PC-3 (cell line): ENCODE results near the gene YJEFN3. TPM values are rescaled to one million over a fixed set of nuclear protein-coding genes. Genes with fewer than 3 reads are reported as not detected.

ENCODE experiments used
- ATAC-seq: fragments of 200-7000 bp; cut with Tn5 transposase; 2 replicates; pipeline ENCODE4 v1.9.1; 2020; ENCODE audit warnings: mild to moderate bottlenecking, moderate library complexity
- BruUV-seq: library from RNA; stranded (reverse); fragments of 400-500 nt; replicated peaks from 2 replicates; lab custom pipeline; 2021; lab: Mats Ljungman, UMichigan
- CTCF ChIA-PET: fragments of 300-600 bp; sonication (Branson Sonifier 250); formaldehyde crosslinking; loops from one replicate; lab custom pipeline; 2022; ENCODE audit warnings: antibody characterized with exemption; lab: Charles Lee
- POLR2A ChIA-PET: fragments of 300-600 bp; sonication (Branson Sonifier 250); formaldehyde crosslinking; loops from one replicate; lab custom pipeline; 2022; ENCODE audit warnings: antibody characterized with exemption; ENCODE audit not compliant: unreplicated experiment; lab: Charles Lee
- DNase-seq: peaks from one replicate; pipeline ENCODE4 v3.0.0-alpha.2; 2015
- H2AFZ ChIP-seq: fragments of 300-600 bp; sonication (generic); 2 replicates; pipeline ENCODE4 v1.6.0; 2016; ENCODE audit warnings: antibody characterized with exemption, low read length
- H3F3A ChIP-seq: fragments of 300-600 bp; sonication (generic); one replicate; pipeline ENCODE4 v1.6.0; 2017; ENCODE audit warnings: antibody characterized with exemption, low read length, control low read depth, mild to moderate bottlenecking; ENCODE audit not compliant: unreplicated experiment
- H3K27ac ChIP-seq: fragments of 300-600 bp; sonication (generic); 2 replicates; pipeline ENCODE4 v1.5.1; 2016; ENCODE audit warnings: mild to moderate bottlenecking, low read length
- H3K27me3 ChIP-seq: fragments of 300-600 bp; sonication (generic); 2 replicates; pipeline ENCODE4 v1.6.1; 2016; ENCODE audit warnings: low read length, mixed read lengths
- H3K36me3 ChIP-seq: fragments of 300-600 bp; sonication (generic); 2 replicates; pipeline ENCODE4 v1.6.1; 2016; ENCODE audit warnings: low read depth, mixed run types, low read length, mixed read lengths
- H3K4me1 ChIP-seq: fragments of 300-600 bp; sonication (generic); 2 replicates; pipeline ENCODE4 v1.5.1; 2016; ENCODE audit warnings: low read length; ENCODE audit not compliant: insufficient read depth
- H3K4me2 ChIP-seq: fragments of 300-600 bp; sonication (generic); 2 replicates; pipeline ENCODE4 v1.6.0; 2016; ENCODE audit warnings: low read length
- H3K4me3 ChIP-seq: fragments of 300-600 bp; sonication (generic); 2 replicates; pipeline ENCODE4 v1.5.1; 2016; ENCODE audit warnings: mild to moderate bottlenecking, low read length, mixed read lengths
- H3K79me2 ChIP-seq: fragments of 300-600 bp; sonication (generic); 2 replicates; pipeline ENCODE4 v1.6.1; 2017; ENCODE audit warnings: low read length, mixed read lengths
- H3K9ac ChIP-seq: fragments of 300-600 bp; sonication (generic); 2 replicates; pipeline ENCODE4 v1.6.0; 2016; ENCODE audit warnings: mild to moderate bottlenecking, low read length
- H3K9me2 ChIP-seq: fragments of 300-600 bp; sonication (generic); replicated peaks from 2 replicates; pipeline ENCODE4 v1.6.1; 2016; ENCODE audit warnings: mixed run types, low read length, mixed read lengths
- H3K9me3 ChIP-seq: fragments of 300-600 bp; sonication (generic); 2 replicates; pipeline ENCODE4 v1.6.1; 2016; ENCODE audit warnings: low read length, mixed read lengths
- H4K20me1 ChIP-seq: fragments of 300-600 bp; sonication (generic); 2 replicates; pipeline ENCODE4 v1.6.1; 2016; ENCODE audit warnings: low read length, mixed read lengths
- EZH2 ChIP-seq: fragments of 300-600 bp; sonication (generic); IDR thresholded peaks from one replicate; pipeline ENCODE4 v1.6.1; 2017; ENCODE audit warnings: antibody characterized with exemption, mild to moderate bottlenecking, low read length; ENCODE audit not compliant: unreplicated experiment
- EZH2phosphoT487 ChIP-seq: fragments of 300-600 bp; sonication (generic); IDR thresholded peaks from 2 replicates; pipeline ENCODE4 v1.6.1; 2018; ENCODE audit warnings: mild to moderate bottlenecking, antibody characterized with exemption, low read length, borderline replicate concordance
- intact Hi-C: fragments of 100-400 bp; cut with micrococcal nuclease; formaldehyde crosslinking; loops from 2 replicates; pipeline ENCODE4 v1.9.0; 2023
- total RNA-seq: library from RNA; depleted of rRNA; stranded (reverse); fragments of >200 nt; gene quantifications from 2 replicates; pipeline ENCODE4 v1.2.3, GENCODE V29; 2014
- TF ChIP-seq, protein P1 (sequence below): fragments of 300-600 bp; sonication (generic); conservative IDR thresholded peaks from 2 replicates; pipeline ENCODE4 v1.5.1; 2017; ENCODE audit warnings: antibody characterized with exemption, low read depth, mild to moderate bottlenecking, low read length

The YJEFN3 gene
- total RNA-seq, 1 experiment from 2014 or later, result 8.1 TPM

DNA sequence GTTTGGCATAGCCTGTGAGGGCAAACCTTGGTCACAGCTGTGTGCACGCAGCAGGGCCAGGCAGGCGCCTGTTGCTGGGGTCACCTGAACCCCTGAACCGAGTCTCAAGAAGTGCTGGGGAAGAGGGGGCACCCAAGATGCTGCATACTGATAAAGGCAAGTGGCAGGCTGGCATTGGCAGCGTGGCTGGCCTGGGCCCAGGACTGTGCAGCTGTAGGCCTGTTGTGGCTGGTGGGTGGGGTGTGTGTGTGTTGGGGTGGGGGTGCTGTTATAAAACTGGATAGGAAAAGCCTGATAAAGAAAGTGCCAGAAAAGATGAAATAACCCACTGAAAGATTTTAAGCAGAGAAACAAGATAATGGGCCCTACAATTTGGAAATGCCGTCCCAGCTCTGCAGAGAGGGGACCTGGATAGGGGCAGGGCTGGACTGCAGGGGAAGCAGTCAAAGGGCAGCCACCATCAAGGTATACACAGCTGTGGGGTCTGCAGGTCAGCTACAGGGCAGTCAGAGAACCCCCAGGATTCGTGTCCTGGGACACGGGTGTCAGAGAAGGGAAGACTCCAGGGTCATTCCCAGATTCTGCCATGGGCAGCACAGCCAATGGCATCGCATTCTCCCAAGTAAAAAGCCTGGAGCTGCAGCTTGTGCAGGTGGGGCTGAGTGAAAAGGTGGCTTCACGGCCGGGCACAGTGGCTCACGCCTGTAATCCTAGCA lies 42.5 kb downstream of the YJEFN3 start:
- POLR2A ChIA-PET, result no interaction called here
- DNase-seq, result no peak
- H3K36me3 ChIP-seq, result peaks cover 3% of the 10 kb centered on the region; the same call in 1 of the 2 replicates
- intact Hi-C loops, result no loop called here
- H3K79me2 ChIP-seq, result no peaks in the 10 kb centered on the region
- no peaks in the 10 kb centered on the region for H4K20me1 ChIP-seq
- H3K4me3 ChIP-seq, result no peak overlapping the region
- no peaks in the 10 kb centered on the region for H3K9me2 ChIP-seq
- H3K27ac ChIP-seq, result no peak overlapping the region
- no peaks in the 10 kb centered on the region for H3K4me1 ChIP-seq
- BruUV-seq, result no TSS peak
- CTCF ChIA-PET, result no interaction called here
- TF ChIP-seq EZH2, result no peak
- H3F3A ChIP-seq, result no peaks in the 10 kb centered on the region
- no peak for ATAC-seq
- H2AFZ ChIP-seq, result no peak overlapping the region
- no peak overlapping the region for H3K9ac ChIP-seq
- no peak overlapping the region for H3K4me2 ChIP-seq
- H3K27me3 ChIP-seq, result no peaks in the 10 kb centered on the region
- H3K9me3 ChIP-seq, result no peaks in the 10 kb centered on the region

DNA sequence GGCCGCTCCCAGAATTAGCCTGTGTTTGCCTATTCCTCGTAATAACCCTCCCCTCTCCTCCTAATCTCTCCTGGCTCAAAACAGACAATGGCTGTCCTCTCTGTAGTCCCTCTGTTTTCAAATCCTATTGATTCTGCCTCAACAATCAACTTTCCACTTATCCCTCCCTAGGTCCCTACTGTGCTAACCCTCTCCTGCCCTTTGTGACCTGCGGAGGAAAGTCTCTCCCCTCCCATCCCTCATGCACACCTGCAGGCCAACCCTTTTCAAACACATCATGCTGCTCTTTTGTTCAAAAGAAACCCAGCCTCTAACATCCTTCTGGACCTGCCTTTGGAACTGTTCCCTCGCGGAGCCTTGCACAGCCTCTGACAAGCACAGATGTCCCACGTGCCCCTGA lies 46.7 kb downstream of the YJEFN3 start:
- no peaks in the 10 kb centered on the region for H3K9me3 ChIP-seq
- ATAC-seq, result no peak
- TF ChIP-seq, protein P1, sequence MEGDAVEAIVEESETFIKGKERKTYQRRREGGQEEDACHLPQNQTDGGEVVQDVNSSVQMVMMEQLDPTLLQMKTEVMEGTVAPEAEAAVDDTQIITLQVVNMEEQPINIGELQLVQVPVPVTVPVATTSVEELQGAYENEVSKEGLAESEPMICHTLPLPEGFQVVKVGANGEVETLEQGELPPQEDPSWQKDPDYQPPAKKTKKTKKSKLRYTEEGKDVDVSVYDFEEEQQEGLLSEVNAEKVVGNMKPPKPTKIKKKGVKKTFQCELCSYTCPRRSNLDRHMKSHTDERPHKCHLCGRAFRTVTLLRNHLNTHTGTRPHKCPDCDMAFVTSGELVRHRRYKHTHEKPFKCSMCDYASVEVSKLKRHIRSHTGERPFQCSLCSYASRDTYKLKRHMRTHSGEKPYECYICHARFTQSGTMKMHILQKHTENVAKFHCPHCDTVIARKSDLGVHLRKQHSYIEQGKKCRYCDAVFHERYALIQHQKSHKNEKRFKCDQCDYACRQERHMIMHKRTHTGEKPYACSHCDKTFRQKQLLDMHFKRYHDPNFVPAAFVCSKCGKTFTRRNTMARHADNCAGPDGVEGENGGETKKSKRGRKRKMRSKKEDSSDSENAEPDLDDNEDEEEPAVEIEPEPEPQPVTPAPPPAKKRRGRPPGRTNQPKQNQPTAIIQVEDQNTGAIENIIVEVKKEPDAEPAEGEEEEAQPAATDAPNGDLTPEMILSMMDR, result no peak
- TF ChIP-seq EZH2 (no peak), EZH2phosphoT487 (no peak)
- H3K4me3 ChIP-seq, result no peak overlapping the region
- H3K27me3 ChIP-seq, result no peaks in the 10 kb centered on the region
- H3K36me3 ChIP-seq, result no peaks in the 10 kb centered on the region
- no TSS peak for BruUV-seq
- intact Hi-C loops, result no loop called here
- CTCF ChIA-PET, result no interaction called here
- H3K4me1 ChIP-seq, result no peaks in the 10 kb centered on the region; the same call in 1 of the 2 replicates
- H2AFZ ChIP-seq, result no peak overlapping the region
- no peak overlapping the region for H3K9ac ChIP-seq
- no peak overlapping the region for H3K4me2 ChIP-seq
- H3F3A ChIP-seq, result no peaks in the 10 kb centered on the region
- H3K79me2 ChIP-seq, result no peaks in the 10 kb centered on the region
- H3K27ac ChIP-seq, result no peak overlapping the region
- H4K20me1 ChIP-seq, result no peaks in the 10 kb centered on the region
- no peak for DNase-seq
- POLR2A ChIA-PET, result no interaction called here
- no peaks in the 10 kb centered on the region for H3K9me2 ChIP-seq

DNA sequence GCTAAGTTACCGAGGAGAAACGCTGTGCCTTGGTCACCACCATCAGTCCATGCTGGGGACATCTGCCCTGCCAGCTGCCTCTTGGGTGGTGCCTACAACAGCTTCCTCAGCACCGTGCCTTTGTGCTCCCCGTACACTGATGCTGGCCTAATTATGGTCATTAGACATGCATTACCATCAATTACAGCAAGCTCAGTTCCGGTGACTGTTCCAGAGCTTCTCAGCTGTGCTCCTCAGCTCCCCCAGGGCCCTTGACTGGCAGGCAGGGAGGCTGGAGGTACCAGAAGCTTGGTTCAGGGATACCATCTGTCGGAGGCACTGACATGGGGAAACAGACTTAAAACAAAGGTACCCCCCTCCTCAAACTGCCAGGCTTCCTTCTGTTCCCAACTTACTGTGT lies 49.5 kb downstream of the YJEFN3 start:
- DNase-seq, result no peak
- no TSS peak for BruUV-seq
- POLR2A ChIA-PET, result interaction anchor here (0.7 kb wide), 1 partner anchor 16 kb away, joined by 5 read pairs; no protein-coding TSS in a partner anchor
- no peaks in the 10 kb centered on the region for H4K20me1 ChIP-seq
- H2AFZ ChIP-seq, result no peak overlapping the region
- H3K9me3 ChIP-seq, result no peaks in the 10 kb centered on the region
- H3K9me2 ChIP-seq, result no peaks in the 10 kb centered on the region
- H3K27ac ChIP-seq, result no peak overlapping the region
- no peaks in the 10 kb centered on the region for H3K36me3 ChIP-seq
- no peak overlapping the region for H3K4me2 ChIP-seq
- CTCF ChIA-PET, result no interaction called here
- TF ChIP-seq, protein P1, result no peak
- no peak for TF ChIP-seq EZH2phosphoT487
- no peaks in the 10 kb centered on the region for H3K27me3 ChIP-seq
- no peak overlapping the region for H3K4me3 ChIP-seq
- intact Hi-C loops, result no loop called here
- H3K9ac ChIP-seq, result no peak overlapping the region
- no peaks in the 10 kb centered on the region for H3K79me2 ChIP-seq
- ATAC-seq, result no peak
- no peaks in the 10 kb centered on the region; the same call in 1 of the 2 replicates for H3K4me1 ChIP-seq
- no peaks in the 10 kb centered on the region for H3F3A ChIP-seq
